NOMO-1 treated with dmso at 0.1 percent for 144 hours (cell line): ENCODE measurements around the gene ASB18.

ENCODE experiments used
- DNase-seq: peaks from one replicate; lab custom pipeline; 2025; ENCODE audit not compliant: unreplicated experiment; lab: John Stamatoyannopoulos, UW

The ASB18 gene

GRCh38 chr2:236164201-236164924, 99.8 kb downstream of the ASB18 start:
- DNase-seq, result no peak

- no peak for DNase-seq
These were observed 100.6 kb downstream of the ASB18 start for GRCh38 chr2:236163471-236164200.

GRCh38 chr2:236162882-236163470, 101.2 kb downstream of the ASB18 start:
- DNase-seq, result no peak

- no peak for DNase-seq
These were observed 102.0 kb downstream of the ASB18 start for GRCh38 chr2:236162031-236162845.

- DNase-seq, result no peak
These were observed 102.7 kb downstream of the ASB18 start for GRCh38 chr2:236161531-236161930.

GRCh38 chr2:236161082-236161462, 103.1 kb downstream of the ASB18 start:
- DNase-seq, result no peak

GRCh38 chr2:236160366-236161081, 103.7 kb downstream of the ASB18 start:
- no peak for DNase-seq

GRCh38 chr2:236159778-236160170, 104.4 kb downstream of the ASB18 start:
- no peak for DNase-seq

GRCh38 chr2:236158969-236159777, 105.0 kb downstream of the ASB18 start:
- DNase-seq, result no peak

GRCh38 chr2:236157815-236158498, 106.2 kb downstream of the ASB18 start:
- no peak for DNase-seq

GRCh38 chr2:236157366-236157765, 106.8 kb downstream of the ASB18 start:
- no peak for DNase-seq

- no peak for DNase-seq
These were observed 107.4 kb downstream of the ASB18 start for GRCh38 chr2:236156860-236157194.

GRCh38 chr2:236156095-236156859, 107.9 kb downstream of the ASB18 start:
- no peak for DNase-seq

GRCh38 chr2:236155406-236155805, 108.8 kb downstream of the ASB18 start:
- no peak for DNase-seq

GRCh38 chr2:236146436-236146835, 117.8 kb downstream of the ASB18 start:
- no peak for DNase-seq

- no peak for DNase-seq
These were observed 120.4 kb downstream of the ASB18 start for GRCh38 chr2:236143811-236144210.
